Thoracic aorta (tissue), 2 donors: ENCODE measurements around the gene DAAM2. TPM values are rescaled to one million over a fixed set of nuclear protein-coding genes. Genes with fewer than 3 reads are reported as not detected.

Experiments
- ATAC-seq: fragments of 150-250 bp; one replicate; pipeline ENCODE4 v1.8.0; 2017; ENCODE audit warnings: low read depth; ENCODE audit not compliant: insufficient number of reproducible peaks, low FRiP score
- DNase-seq: peaks from one replicate; pipeline ENCODE4 v3.0.0-alpha.2; 2020; ENCODE audit warnings: low spot score
- H3K27ac ChIP-seq, 2 donors: fragments of 200-600 bp; sonication (generic); 1 replicate in 1 of 2; 2 replicates in 1 of 2; pipeline ENCODE4 v1.5.1; 2016; ENCODE audit warnings: mild to moderate bottlenecking in 2 of 2, moderate library complexity in 2 of 2
- H3K27me3 ChIP-seq: fragments of 200-600 bp; sonication (generic); replicated peaks from 2 replicates; pipeline ENCODE4 v1.6.0; 2016; ENCODE audit warnings: mild to moderate bottlenecking; ENCODE audit not compliant: insufficient read depth
- H3K36me3 ChIP-seq: fragments of 200-600 bp; sonication (generic); one replicate; pipeline ENCODE4 v1.5.1; 2016
- H3K4me1 ChIP-seq, 2 donors: fragments of 200-600 bp; sonication (generic); 1 replicate in 1 of 2; 2 replicates in 1 of 2; pipeline versions ENCODE4 v1.5.1 to v1.6.0; 2016; ENCODE audit warnings: low read depth in 2 of 2, mild to moderate bottlenecking in 1 of 2; ENCODE audit not compliant: control insufficient read depth in 1 of 2
- H3K4me3 ChIP-seq: fragments of 200-600 bp; sonication (generic); 2 replicates; pipeline ENCODE4 v1.5.1; 2016; ENCODE audit warnings: mild to moderate bottlenecking
- H3K9me3 ChIP-seq: fragments of 200-600 bp; sonication (generic); 2 replicates; pipeline ENCODE4 v1.5.1; 2016
- CTCF ChIP-seq: fragments of 200-600 bp; sonication (generic); IDR thresholded peaks from one replicate; pipeline ENCODE4 v1.5.1; 2019; ENCODE audit warnings: antibody characterized with exemption
- total RNA-seq, 2 donors: library from RNA; depleted of rRNA; stranded (reverse); fragments of >200 nt; gene quantifications; one replicate each; pipeline versions ENCODE4 v1.1.0 to v1.2.3, GENCODE V29; 2016

Gene DAAM2
- total RNA-seq, 2 donors from 2014 or later = 61.5 to 71.5 TPM

- DNase-seq (no peak), ATAC-seq (peak; percentile 11)
- TF ChIP-seq CTCF = no peak
- peaks cover 14 to 53% of the 10 kb centered on the region in 2 donors for H3K4me1 ChIP-seq
- H3K4me3 ChIP-seq = peak overlapping the region; percentile 79
- no peaks in the 10 kb centered on the region for H3K9me3 ChIP-seq
- peak overlapping the region; percentile 77 to 81 for H3K27ac ChIP-seq
- no peaks in the 10 kb centered on the region for H3K27me3 ChIP-seq
- no peaks in the 10 kb centered on the region for H3K36me3 ChIP-seq
These were observed 619 bp downstream of the DAAM2 start for GRCh38 chr6:39792540-39793450.

GRCh38 chr6:39793516-39793915, 1.3 kb downstream of the DAAM2 start:
- H3K4me1 ChIP-seq = peaks cover 14 to 60% of the 10 kb centered on the region in 2 donors
- DNase-seq (no peak), ATAC-seq (no peak)
- no peaks in the 10 kb centered on the region for H3K27me3 ChIP-seq
- H3K9me3 ChIP-seq = no peaks in the 10 kb centered on the region
- no peaks in the 10 kb centered on the region for H3K36me3 ChIP-seq
- TF ChIP-seq CTCF = no peak
- H3K27ac ChIP-seq = peak overlapping the region; percentile 77 to 81
- peak overlapping the region; percentile 79 for H3K4me3 ChIP-seq

- no peaks in the 10 kb centered on the region for H3K27me3 ChIP-seq
- peak overlapping the region; percentile 79 for H3K4me3 ChIP-seq
- ATAC-seq (no peak), DNase-seq (no peak)
- H3K36me3 ChIP-seq = no peaks in the 10 kb centered on the region
- no peaks in the 10 kb centered on the region for H3K9me3 ChIP-seq
- peaks cover 14 to 67% of the 10 kb centered on the region in 2 donors for H3K4me1 ChIP-seq
- peak; percentile 17 for TF ChIP-seq CTCF
- peak overlapping the region; percentile 77 to 81 for H3K27ac ChIP-seq
These were observed 2.1 kb downstream of the DAAM2 start for GRCh38 chr6:39794231-39794630.

- peaks cover 15 to 88% of the 10 kb centered on the region in 2 donors for H3K4me1 ChIP-seq
- peak overlapping the region in 1 of 2 donors; percentile 35 for H3K27ac ChIP-seq
- DNase-seq (no peak), ATAC-seq (no peak)
- no peaks in the 10 kb centered on the region for H3K36me3 ChIP-seq
- no peak overlapping the region for H3K4me3 ChIP-seq
- H3K9me3 ChIP-seq = no peaks in the 10 kb centered on the region
- TF ChIP-seq CTCF = no peak
- H3K27me3 ChIP-seq = no peaks in the 10 kb centered on the region
These were observed 5.6 kb downstream of the DAAM2 start for GRCh38 chr6:39797751-39798150.

- H3K27ac ChIP-seq = peak overlapping the region in 1 of 2 donors; percentile 6
- no peaks in the 10 kb centered on the region for H3K9me3 ChIP-seq
- H3K27me3 ChIP-seq = no peaks in the 10 kb centered on the region
- DNase-seq (no peak), ATAC-seq (no peak)
- H3K4me3 ChIP-seq = no peak overlapping the region
- no peaks in the 10 kb centered on the region for H3K36me3 ChIP-seq
- H3K4me1 ChIP-seq = peaks cover 26 to 99% of the 10 kb centered on the region in 2 donors
- TF ChIP-seq CTCF = no peak
These were observed 8.2 kb downstream of the DAAM2 start for GRCh38 chr6:39800034-39801032.
